Measurements from ENCODE around the gene HCN4.

DNA sequence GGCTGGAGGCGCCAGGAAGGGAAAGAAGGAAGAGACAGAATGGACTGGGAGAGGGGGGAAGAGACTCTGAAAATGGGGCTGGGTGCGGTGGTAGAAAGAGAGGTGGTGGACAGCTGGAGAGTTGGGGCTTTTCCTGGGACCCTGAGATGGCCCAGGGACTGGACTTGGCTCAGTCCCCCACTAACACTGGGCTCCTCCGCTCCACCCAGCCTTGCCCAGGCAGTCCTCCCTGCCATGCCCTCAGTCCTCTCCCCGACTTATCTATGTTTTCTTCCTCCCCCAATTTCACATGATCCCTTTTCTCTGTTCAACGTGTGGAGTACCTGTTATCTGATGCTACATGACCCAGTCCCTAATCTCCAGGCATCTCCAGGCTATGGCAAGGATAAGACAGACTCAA, 6.3 kb upstream of the HCN4 start:
- TF ChIP-seq, protein P1, sequence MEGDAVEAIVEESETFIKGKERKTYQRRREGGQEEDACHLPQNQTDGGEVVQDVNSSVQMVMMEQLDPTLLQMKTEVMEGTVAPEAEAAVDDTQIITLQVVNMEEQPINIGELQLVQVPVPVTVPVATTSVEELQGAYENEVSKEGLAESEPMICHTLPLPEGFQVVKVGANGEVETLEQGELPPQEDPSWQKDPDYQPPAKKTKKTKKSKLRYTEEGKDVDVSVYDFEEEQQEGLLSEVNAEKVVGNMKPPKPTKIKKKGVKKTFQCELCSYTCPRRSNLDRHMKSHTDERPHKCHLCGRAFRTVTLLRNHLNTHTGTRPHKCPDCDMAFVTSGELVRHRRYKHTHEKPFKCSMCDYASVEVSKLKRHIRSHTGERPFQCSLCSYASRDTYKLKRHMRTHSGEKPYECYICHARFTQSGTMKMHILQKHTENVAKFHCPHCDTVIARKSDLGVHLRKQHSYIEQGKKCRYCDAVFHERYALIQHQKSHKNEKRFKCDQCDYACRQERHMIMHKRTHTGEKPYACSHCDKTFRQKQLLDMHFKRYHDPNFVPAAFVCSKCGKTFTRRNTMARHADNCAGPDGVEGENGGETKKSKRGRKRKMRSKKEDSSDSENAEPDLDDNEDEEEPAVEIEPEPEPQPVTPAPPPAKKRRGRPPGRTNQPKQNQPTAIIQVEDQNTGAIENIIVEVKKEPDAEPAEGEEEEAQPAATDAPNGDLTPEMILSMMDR (conservative IDR thresholded peaks at IDR 0.05; ENCODE audit: low read depth, low read length), result no peak
- no peak for TF ChIP-seq EZH2 (IDR thresholded peaks at IDR 0.05; ENCODE audit: borderline replicate concordance, low read depth, low read length, poor library complexity, severe bottlenecking)

Data from A673 (cell line).